ENCODE measurements around the gene COL16A1.

Gene COL16A1

DNA sequence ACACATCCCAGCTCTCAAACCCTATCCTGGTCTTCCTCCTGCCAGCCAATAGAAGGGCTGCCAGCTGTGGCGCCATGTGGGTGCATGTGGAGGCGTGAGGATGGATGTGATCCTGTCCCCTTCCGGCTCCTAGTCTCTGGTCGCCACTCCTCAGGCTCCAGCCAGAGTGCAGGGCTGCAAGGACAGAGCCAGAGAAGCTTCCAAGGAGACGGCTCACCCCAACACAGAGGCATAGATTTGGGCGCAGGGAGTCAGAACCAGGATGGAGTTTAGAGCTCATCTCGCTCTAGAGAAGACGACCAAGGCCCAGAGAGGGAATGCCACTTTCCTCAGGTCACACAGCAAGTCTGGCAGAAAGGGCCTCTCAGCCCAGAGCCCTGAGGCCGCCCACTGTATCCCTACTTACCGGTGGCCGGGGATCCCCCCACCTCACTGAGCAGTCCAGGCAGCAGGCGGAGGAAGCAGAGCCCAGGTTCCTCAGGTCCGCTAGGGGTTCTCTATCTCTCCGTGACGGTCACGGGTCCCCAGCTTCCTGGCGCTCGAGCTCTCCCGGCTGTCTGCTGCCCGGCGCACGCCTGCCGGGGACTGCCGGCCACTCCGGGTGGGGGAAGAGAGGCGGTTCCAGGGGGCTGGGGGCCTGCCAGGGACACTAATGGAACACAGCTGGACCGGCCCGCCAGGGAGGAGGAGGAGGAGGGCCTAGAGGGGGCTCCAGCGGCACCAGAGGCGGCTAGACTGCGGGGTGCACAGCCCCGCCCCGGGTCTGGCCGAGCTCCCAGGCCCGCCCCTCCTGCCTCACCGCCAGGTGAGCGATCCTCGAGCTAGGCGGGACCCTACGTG lies at the start of gene COL16A1:
TSS of gene COL16A1 (minus strand) at position 587 of the 840 bp plus-strand sequence. CDS start 1,824 bp downstream, outside the sequence.
- Histone ChIP-seq H3K9ac (ENCODE audit: low read length) (peak within 1 kb of the TSS; percentile 36), H3K4me3 (ENCODE audit: low read depth in 1 of 2, low read length in 2 of 2) (peak within 1 kb of the TSS; percentile 50 to 52)

DNA sequence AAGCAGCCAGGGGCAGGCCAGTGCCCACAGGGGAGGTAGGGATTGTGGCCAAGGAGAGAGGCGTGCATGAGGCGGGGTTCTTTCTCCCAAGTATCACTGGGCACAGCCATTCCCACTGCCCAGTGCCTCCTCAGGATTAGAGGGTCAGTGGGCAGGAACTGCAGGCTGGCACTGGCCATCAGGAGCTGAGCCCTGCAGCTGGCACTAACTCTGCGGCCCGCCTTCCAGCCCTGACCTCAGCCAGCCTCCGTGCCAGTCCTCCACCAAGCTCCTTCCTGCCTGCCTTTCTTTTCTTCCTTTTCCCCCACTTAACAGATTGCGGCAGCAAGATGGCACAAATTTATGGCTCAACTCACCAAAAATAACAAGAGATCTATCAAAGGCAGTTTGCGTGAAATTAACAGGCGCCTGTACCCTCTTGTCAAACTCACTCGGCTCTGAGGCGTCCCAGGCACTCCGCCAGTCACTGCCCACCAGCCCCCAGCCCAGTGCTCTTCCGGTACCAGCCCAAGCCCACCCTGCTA lies 49.2 kb upstream of the COL16A1 start:
- Histone ChIP-seq H3K4me1 (ENCODE audit: insufficient read depth, low read length) (no peaks in the 10 kb centered on the region), H3K27me3 (ENCODE audit: control insufficient read depth in 1 of 2, insufficient read depth in 2 of 2, low read length in 2 of 2) (no peaks in the 10 kb centered on the region), H3K36me3 (ENCODE audit: insufficient read depth, low read length) (no peaks in the 10 kb centered on the region), H3K4me3 (ENCODE audit: low read depth in 1 of 2, low read length in 2 of 2) (no peak overlapping the region), H3K27ac (ENCODE audit: low read depth, low read length) (no peak overlapping the region), H3K9me3 (ENCODE audit: low read length) (no peaks in the 10 kb centered on the region), H3K9ac (ENCODE audit: low read length) (no peak overlapping the region)

More for the DNA sequence above, at the start of gene COL16A1:
- peaks cover 60% of the 10 kb centered on the region for H3K4me1 ChIP-seq (ENCODE audit: insufficient read depth, low read length)
- H3K36me3 ChIP-seq (ENCODE audit: insufficient read depth, low read length), result peaks cover 11% of the 10 kb centered on the region
- peak within 1 kb of the TSS; percentile 90 for H3K27ac ChIP-seq (ENCODE audit: low read depth, low read length)
- H3K9me3 ChIP-seq (ENCODE audit: low read length), result no peaks in the 10 kb centered on the region
- H3K27me3 ChIP-seq (ENCODE audit: control insufficient read depth in 1 of 2, insufficient read depth in 2 of 2, low read length in 2 of 2), result no peaks in the 10 kb centered on the region

DNA sequence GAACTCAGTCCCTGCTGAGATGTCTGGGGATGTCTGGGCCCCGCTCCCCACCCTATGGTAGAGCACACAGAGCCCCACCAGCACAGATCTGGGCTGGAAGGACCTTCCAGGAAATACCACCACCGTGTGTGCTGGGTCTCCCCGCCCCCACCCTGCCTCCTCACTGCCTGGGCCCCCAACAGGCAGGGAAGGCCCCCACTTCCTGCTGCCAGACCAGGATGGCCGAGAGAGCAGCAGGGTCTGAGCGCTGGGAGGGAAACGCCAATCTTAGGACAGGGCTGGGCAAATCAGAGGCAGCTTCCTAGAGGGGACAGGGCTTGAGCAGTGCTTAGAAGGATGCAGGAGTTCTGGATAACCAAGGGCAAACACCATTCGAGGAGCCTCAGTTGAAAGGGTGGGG lies 48.4 kb upstream of the COL16A1 start:
- Histone ChIP-seq H3K9me3 (ENCODE audit: low read length) (no peaks in the 10 kb centered on the region), H3K4me3 (ENCODE audit: low read depth in 1 of 2, low read length in 2 of 2) (no peak overlapping the region), H3K4me1 (ENCODE audit: insufficient read depth, low read length) (no peaks in the 10 kb centered on the region), H3K27ac (ENCODE audit: low read depth, low read length) (no peak overlapping the region), H3K36me3 (ENCODE audit: insufficient read depth, low read length) (no peaks in the 10 kb centered on the region), H3K9ac (ENCODE audit: low read length) (no peak overlapping the region), H3K27me3 (ENCODE audit: control insufficient read depth in 1 of 2, insufficient read depth in 2 of 2, low read length in 2 of 2) (no peaks in the 10 kb centered on the region)

DNA sequence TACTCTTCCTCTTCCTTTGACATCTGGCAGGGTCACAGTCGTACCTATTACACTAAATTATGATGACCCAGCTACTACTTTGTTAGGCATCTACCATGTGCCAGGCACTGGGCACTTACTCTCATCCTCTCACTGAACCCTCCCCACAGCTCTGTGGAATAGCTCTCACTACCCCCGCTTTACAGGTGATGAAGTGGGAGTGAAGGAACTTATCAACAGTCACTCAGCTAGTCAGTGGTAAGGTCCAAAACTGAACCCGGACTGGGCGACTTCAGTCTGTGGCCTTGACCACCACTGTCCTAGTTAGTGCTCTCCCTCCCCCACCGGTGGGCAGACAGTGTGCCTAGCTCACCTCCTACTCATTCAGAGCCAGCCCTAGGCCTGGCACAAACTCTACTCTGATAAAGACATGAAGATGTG lies 48.0 kb upstream of the COL16A1 start:
- H3K9ac ChIP-seq (ENCODE audit: low read length), result no peak overlapping the region
- no peaks in the 10 kb centered on the region for H3K9me3 ChIP-seq (ENCODE audit: low read length)
- H3K27ac ChIP-seq (ENCODE audit: low read depth, low read length), result no peak overlapping the region
- H3K4me3 ChIP-seq (ENCODE audit: low read depth in 1 of 2, low read length in 2 of 2), result no peak overlapping the region
- no peaks in the 10 kb centered on the region for H3K27me3 ChIP-seq (ENCODE audit: control insufficient read depth in 1 of 2, insufficient read depth in 2 of 2, low read length in 2 of 2)
- H3K4me1 ChIP-seq (ENCODE audit: insufficient read depth, low read length), result no peaks in the 10 kb centered on the region
- no peaks in the 10 kb centered on the region for H3K36me3 ChIP-seq (ENCODE audit: insufficient read depth, low read length)

DNA sequence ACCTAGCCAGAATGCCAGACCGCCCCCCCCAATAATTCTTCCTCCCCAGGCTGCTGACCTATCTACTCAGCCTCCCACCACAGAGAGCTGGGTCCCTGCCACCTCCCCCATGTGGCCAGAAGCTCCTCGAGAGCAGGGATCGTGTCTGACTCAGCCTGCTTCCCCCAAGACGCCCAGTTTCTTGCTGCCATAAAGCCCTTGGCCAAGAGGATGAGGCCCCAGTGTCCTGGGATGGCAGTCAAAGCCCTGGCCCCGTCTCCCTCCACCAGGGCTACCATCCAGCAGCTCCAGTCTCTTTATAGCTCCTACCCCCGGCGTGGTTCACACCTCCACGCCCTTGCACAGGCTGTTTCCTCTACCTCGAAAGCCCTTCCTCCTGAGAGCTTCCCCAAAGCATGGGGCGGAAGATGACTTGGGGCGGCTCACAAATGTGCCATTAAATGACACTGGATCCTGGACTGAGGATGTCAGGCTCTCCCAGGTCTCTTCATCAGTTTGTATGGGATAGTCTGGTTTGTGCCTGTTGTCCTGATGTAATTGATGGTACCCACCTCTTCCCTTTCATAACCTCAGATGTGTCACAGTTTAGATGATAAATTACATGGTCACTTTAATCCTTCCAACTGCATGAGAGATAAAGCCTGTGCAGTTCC lies 47.2 kb upstream of the COL16A1 start:
- H3K27ac ChIP-seq (ENCODE audit: low read depth, low read length), result no peak overlapping the region
- no peaks in the 10 kb centered on the region for H3K9me3 ChIP-seq (ENCODE audit: low read length)
- H3K27me3 ChIP-seq (ENCODE audit: control insufficient read depth in 1 of 2, insufficient read depth in 2 of 2, low read length in 2 of 2), result no peaks in the 10 kb centered on the region
- no peaks in the 10 kb centered on the region for H3K36me3 ChIP-seq (ENCODE audit: insufficient read depth, low read length)
- H3K4me3 ChIP-seq (ENCODE audit: low read depth in 1 of 2, low read length in 2 of 2), result no peak overlapping the region
- H3K9ac ChIP-seq (ENCODE audit: low read length), result no peak overlapping the region
- no peaks in the 10 kb centered on the region for H3K4me1 ChIP-seq (ENCODE audit: insufficient read depth, low read length)

DNA sequence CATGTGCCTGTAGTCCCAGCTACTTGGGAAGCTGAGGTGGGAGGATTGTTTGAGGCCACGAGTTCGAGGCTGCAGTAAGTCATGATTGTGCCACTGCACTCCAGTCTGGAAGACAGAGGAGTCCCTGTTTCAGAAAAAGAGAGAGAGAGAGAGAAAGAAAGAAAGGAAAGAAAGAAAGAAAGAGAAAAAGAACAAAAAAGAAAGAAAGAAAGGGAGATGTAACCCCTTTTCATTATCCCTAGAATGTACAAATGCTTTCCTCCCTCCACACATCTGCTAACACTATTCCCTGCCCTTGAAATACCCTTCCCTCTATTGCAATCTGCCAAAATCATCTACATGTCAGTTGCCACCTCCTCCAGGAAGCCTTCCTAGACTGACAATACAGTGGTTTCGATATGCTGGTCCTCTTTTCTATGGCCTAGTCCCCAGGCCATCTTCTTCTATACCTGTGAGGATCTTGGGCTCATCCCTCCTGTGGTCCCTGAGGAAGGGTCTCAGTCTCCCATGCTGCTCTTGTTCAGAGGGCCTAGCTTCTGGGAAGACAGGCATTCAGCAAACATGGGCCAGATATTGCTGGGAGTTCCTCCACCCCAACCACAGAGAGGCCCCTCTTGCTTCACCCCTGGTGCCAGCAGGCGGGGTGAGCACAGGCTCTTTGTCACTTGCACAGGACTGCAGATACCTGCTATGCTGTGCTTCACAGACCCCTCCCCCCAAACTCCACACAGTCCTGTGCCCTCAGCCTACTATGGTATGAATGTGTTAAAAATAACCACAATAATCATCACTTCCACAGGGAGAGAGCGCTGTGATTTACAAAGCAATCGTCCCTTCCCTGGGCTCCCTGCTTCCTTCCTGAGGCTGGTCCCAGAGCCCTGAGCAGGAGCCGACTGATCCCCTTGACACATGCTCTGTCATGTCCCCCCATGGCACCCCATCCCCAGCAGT lies 46.2 kb upstream of the COL16A1 start:
- H3K27me3 ChIP-seq (ENCODE audit: control insufficient read depth in 1 of 2, insufficient read depth in 2 of 2, low read length in 2 of 2), result no peaks in the 10 kb centered on the region
- no peaks in the 10 kb centered on the region for H3K36me3 ChIP-seq (ENCODE audit: insufficient read depth, low read length)
- H3K4me1 ChIP-seq (ENCODE audit: insufficient read depth, low read length), result no peaks in the 10 kb centered on the region
- H3K9ac ChIP-seq (ENCODE audit: low read length), result no peak overlapping the region
- no peak overlapping the region for H3K4me3 ChIP-seq (ENCODE audit: low read depth in 1 of 2, low read length in 2 of 2)
- H3K27ac ChIP-seq (ENCODE audit: low read depth, low read length), result no peak overlapping the region
- H3K9me3 ChIP-seq (ENCODE audit: low read length), result no peaks in the 10 kb centered on the region

DNA sequence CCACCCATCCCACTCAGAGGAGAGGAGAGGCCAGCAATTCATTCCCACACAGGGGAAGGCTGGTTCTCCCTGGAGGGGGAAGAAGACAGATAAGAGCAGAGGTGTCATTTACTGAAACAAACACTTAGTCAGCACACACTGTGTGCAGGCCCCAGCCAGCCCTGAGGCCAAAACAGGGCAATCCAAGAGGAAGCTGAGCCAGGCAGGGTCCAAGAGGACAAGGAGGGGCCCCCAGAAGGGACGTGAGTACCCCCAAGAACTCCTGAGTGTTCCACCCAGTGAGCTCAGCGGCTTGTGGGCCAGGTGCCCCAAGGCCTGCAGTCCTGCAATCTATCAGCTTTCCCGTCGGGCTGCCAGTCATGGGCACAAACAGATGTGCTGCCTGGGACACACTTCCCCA lies 44.5 kb upstream of the COL16A1 start:
- Histone ChIP-seq H3K4me3 (ENCODE audit: low read depth in 1 of 2, low read length in 2 of 2) (no peak overlapping the region), H3K4me1 (ENCODE audit: insufficient read depth, low read length) (no peaks in the 10 kb centered on the region), H3K36me3 (ENCODE audit: insufficient read depth, low read length) (no peaks in the 10 kb centered on the region), H3K27ac (ENCODE audit: low read depth, low read length) (no peak overlapping the region), H3K27me3 (ENCODE audit: control insufficient read depth in 1 of 2, insufficient read depth in 2 of 2, low read length in 2 of 2) (no peaks in the 10 kb centered on the region), H3K9ac (ENCODE audit: low read length) (no peak overlapping the region), H3K9me3 (ENCODE audit: low read length) (no peaks in the 10 kb centered on the region)

DNA sequence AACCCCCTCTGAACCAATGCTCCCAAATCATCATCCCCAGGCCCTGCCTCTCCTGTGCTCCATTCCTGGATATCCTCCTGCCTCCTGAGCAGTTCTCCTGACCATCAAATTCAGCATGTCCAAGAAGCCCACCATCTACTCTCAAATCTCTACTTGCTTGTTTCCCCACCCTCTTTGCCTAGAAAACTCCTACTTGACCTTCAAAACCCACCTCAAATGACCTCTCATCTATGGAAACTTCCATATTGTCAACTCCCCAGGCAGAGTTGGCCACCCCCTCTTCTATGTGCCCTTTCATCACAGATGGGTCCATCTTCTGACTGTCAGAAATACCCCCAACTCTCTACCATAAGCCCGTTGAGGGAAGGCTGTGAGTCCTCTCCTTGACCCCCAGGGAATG lies 43.5 kb upstream of the COL16A1 start:
- Histone ChIP-seq H3K4me3 (ENCODE audit: low read depth in 1 of 2, low read length in 2 of 2) (no peak overlapping the region), H3K36me3 (ENCODE audit: insufficient read depth, low read length) (no peaks in the 10 kb centered on the region), H3K9me3 (ENCODE audit: low read length) (no peaks in the 10 kb centered on the region), H3K9ac (ENCODE audit: low read length) (no peak overlapping the region), H3K27me3 (ENCODE audit: control insufficient read depth in 1 of 2, insufficient read depth in 2 of 2, low read length in 2 of 2) (no peaks in the 10 kb centered on the region), H3K27ac (ENCODE audit: low read depth, low read length) (no peak overlapping the region), H3K4me1 (ENCODE audit: insufficient read depth, low read length) (no peaks in the 10 kb centered on the region)

DNA sequence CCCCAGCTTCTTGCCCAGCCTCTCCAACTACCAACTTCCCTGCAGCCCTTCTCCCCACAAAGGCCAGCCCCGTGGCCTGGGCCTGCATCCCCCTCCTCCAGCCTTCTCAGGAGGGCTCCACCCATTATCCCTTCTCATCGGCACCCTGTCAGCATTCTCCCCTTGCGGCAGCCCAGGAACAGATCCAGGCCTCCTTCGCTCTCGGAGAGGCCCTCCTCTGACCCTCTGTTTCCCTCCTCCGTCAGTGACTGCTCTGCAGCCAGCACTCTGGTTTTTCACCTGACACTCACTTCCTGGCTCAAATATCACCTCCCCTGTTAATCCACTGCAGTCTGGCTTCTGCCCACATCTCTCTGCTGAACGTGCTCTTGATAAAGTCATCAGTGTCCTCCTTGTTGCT lies 42.9 kb upstream of the COL16A1 start:
- Histone ChIP-seq H3K9ac (ENCODE audit: low read length) (no peak overlapping the region), H3K27ac (ENCODE audit: low read depth, low read length) (no peak overlapping the region), H3K27me3 (ENCODE audit: control insufficient read depth in 1 of 2, insufficient read depth in 2 of 2, low read length in 2 of 2) (no peaks in the 10 kb centered on the region), H3K9me3 (ENCODE audit: low read length) (no peaks in the 10 kb centered on the region), H3K4me3 (ENCODE audit: low read depth in 1 of 2, low read length in 2 of 2) (no peak overlapping the region), H3K36me3 (ENCODE audit: insufficient read depth, low read length) (no peaks in the 10 kb centered on the region), H3K4me1 (ENCODE audit: insufficient read depth, low read length) (no peaks in the 10 kb centered on the region)

DNA sequence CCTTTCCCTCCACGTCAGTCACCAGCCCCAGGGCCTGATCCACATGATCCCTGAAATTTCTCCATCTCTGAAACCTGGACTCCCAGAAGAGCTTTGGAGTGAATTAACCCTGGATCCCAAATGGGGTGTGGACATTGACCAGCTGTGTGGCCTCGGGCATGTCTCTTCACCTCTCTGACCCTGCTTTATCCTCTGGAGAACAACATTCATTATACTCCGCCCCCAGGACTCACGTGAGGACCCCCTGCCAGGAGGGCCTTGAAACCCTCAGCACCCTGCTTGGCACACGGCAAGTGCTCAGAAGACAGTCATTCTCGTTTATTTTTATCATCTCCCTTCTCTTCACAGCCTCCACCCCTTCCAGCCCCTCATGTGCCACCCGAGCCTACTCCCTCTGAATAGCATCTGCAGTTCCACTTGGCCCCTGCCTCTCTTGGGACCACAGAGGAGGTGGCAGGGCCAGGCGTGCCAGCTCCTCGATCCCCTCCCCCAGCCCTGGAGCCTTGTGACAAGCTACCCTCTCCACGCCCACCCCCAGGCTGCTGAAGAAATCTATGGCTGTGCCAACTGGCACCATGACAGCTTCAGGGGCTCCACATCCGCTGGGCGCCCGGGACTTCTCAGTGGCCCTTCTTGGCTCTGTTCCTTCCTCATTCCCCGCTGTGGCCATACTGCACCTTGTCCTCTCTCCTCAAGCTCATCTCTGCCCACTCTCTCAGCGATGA lies 42.3 kb upstream of the COL16A1 start:
- Histone ChIP-seq H3K4me3 (ENCODE audit: low read depth in 1 of 2, low read length in 2 of 2) (no peak overlapping the region), H3K36me3 (ENCODE audit: insufficient read depth, low read length) (no peaks in the 10 kb centered on the region), H3K9me3 (ENCODE audit: low read length) (no peaks in the 10 kb centered on the region), H3K27me3 (ENCODE audit: control insufficient read depth in 1 of 2, insufficient read depth in 2 of 2, low read length in 2 of 2) (no peaks in the 10 kb centered on the region), H3K9ac (ENCODE audit: low read length) (no peak overlapping the region), H3K27ac (ENCODE audit: low read depth, low read length) (no peak overlapping the region), H3K4me1 (ENCODE audit: insufficient read depth, low read length) (no peaks in the 10 kb centered on the region)
